HG03354 (cell line): ENCODE data around the gene GCNA.
"Not testable (repeated sequence)": the region's sequence is repeated elsewhere in the genome, so short reads cannot be mapped to it uniquely, and the experiment has no call there.

Source experiments
- ATAC-seq: cut with Tn5 transposase; IDR thresholded peaks from one replicate; pipeline ENCODE4 v1.9.1; 2021; ENCODE audit warnings: mild to moderate bottlenecking; ENCODE audit not compliant: unreplicated experiment, poor library complexity, severe bottlenecking

GCNA gene

GRCh38 chrX:71636438-71637252, 58.4 kb downstream of the GCNA start:
- ATAC-seq: peak; percentile 53

GRCh38 chrX:71637253-71637618, 59.0 kb downstream of the GCNA start:
- peak; percentile 24 for ATAC-seq

- no peak for ATAC-seq
These were observed 59.6 kb downstream of the GCNA start for GRCh38 chrX:71637848-71638247.

- ATAC-seq: no peak
These were observed 60.2 kb downstream of the GCNA start for GRCh38 chrX:71638409-71638808.

GRCh38 chrX:71640002-71640401, 61.8 kb downstream of the GCNA start:
- no peak for ATAC-seq

- ATAC-seq: not testable (repeated sequence)
These were observed 66.2 kb downstream of the GCNA start for GRCh38 chrX:71644406-71644805.

GRCh38 chrX:71650333-71650969, 72.2 kb downstream of the GCNA start:
- peak; percentile 82 for ATAC-seq

GRCh38 chrX:71652405-71652804, 74.2 kb downstream of the GCNA start:
- no peak for ATAC-seq

- ATAC-seq: no peak
These were observed 75.1 kb downstream of the GCNA start for GRCh38 chrX:71653344-71653743.

- no peak for ATAC-seq
These were observed 79.0 kb downstream of the GCNA start for GRCh38 chrX:71657267-71657666.

GRCh38 chrX:71659342-71659741, 81.1 kb downstream of the GCNA start:
- no peak for ATAC-seq

GRCh38 chrX:71659959-71660358, 81.7 kb downstream of the GCNA start:
- ATAC-seq: no peak

GRCh38 chrX:71660562-71661416, 82.6 kb downstream of the GCNA start:
- no peak for ATAC-seq

GRCh38 chrX:71661919-71662318, 83.7 kb downstream of the GCNA start:
- no peak for ATAC-seq

- ATAC-seq: not testable (repeated sequence)
These were observed 84.4 kb downstream of the GCNA start for GRCh38 chrX:71662654-71663053.
